GM19043 (cell line): ENCODE data around the gene GPC5.
"Not testable (repeated sequence)": the region's sequence is repeated elsewhere in the genome, so short reads cannot be mapped to it uniquely, and the experiment has no call there.

Experiments
- ATAC-seq: cut with Tn5 transposase; IDR thresholded peaks from one replicate; pipeline ENCODE4 v1.9.1; 2021; ENCODE audit warnings: low read depth; ENCODE audit not compliant: unreplicated experiment

Gene GPC5

GRCh38 chr13:92407858-92408257 lies 1009.4 kb downstream of the GPC5 start:
- ATAC-seq = no peak

GRCh38 chr13:92412481-92412880 lies 1014.1 kb downstream of the GPC5 start:
- ATAC-seq = no peak

GRCh38 chr13:92412996-92413395 lies 1014.6 kb downstream of the GPC5 start:
- no peak for ATAC-seq

GRCh38 chr13:92413452-92413851 lies 1015.0 kb downstream of the GPC5 start:
- ATAC-seq = no peak

- no peak for ATAC-seq
Observed at GRCh38 chr13:92414851-92415250, 1016.4 kb downstream of the GPC5 start.

DNA sequence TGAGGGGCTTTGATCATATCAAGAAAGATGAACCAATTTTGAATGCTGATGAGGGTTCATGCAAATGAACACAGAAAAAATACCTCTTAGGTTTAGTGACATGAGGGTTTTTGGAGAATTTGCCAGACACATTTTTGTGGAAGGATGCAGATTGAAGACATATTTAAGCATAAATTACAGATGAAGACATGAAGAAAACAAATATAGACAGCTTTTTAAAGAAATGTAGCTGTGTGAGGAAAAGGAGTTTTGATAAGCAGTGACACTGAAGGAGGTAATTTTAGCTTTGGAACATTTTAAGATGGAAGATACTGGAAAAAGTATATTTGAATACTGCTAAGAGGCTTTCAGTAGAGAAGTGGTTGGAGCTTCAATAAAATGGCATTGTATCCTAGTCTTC lies 1017.4 kb downstream of the GPC5 start:
- ATAC-seq = no peak

- ATAC-seq = no peak
Observed at GRCh38 chr13:92418818-92419412, 1020.5 kb downstream of the GPC5 start.

DNA sequence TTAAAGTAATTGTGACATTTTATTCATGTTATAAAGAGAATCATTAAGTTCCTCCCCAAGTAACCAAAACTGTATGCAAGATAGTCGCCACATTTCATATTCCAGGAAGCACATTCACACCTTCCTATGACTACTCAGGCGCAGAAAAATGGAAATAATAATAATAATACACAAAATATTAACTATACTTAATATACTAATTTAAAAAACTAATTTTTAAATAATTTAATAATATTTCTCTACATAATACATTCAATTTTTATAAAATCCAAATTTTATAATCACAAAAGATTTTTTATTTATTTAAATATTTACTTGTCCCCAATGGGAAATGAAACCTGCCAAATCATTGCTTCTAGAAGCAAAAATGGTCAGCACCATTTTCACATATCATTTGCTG lies 1030.8 kb downstream of the GPC5 start:
- no peak for ATAC-seq

GRCh38 chr13:92433386-92433785 lies 1035.0 kb downstream of the GPC5 start:
- no peak for ATAC-seq

- ATAC-seq = no peak
Observed at GRCh38 chr13:92433963-92434362, 1035.5 kb downstream of the GPC5 start.

- ATAC-seq = no peak
Observed at GRCh38 chr13:92436924-92437323, 1038.5 kb downstream of the GPC5 start.

- no peak for ATAC-seq
Observed at GRCh38 chr13:92444244-92444643, 1045.8 kb downstream of the GPC5 start.

DNA sequence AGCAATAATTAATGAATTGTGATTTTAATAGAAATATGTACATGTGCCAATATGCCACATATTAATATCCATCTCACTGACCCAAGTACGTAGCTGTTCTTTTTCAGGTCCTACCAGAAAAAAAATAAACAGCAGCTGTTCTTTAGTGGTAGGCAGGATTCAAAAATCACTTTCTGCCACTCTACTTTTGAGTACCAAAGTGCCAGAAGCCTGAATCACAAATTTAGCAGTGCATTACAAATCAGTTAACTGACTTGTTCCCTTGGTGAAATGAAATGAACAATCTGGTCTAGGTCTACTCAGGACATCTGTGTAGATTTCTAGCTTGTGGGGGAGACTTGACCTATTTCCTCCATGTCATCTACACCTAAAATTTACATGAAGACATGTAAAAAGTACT lies 1052.6 kb downstream of the GPC5 start:
- no peak for ATAC-seq

DNA sequence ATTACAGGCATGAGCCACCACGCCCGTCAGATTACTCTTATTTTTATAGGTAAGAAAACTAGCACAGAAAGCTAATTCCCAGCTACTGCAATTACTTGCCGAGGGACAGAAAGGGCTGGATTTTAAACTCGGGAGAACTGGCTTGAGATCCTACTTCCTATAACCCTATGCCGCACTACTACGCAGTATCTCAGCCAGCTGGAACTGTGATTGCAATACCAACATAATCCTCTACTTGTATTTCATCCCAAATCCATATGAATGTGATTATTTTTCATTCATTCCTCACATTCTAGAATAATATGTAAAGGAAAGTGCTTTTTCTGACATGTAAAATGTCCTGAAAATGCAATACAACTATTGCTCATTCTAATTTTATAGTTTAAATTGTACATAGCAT lies 1054.4 kb downstream of the GPC5 start:
- ATAC-seq = no peak

- no peak for ATAC-seq
Observed at GRCh38 chr13:92459306-92459705, 1060.9 kb downstream of the GPC5 start.

- ATAC-seq = no peak
Observed at GRCh38 chr13:92460479-92460878, 1062.1 kb downstream of the GPC5 start.

- no peak for ATAC-seq
Observed at GRCh38 chr13:92461402-92461801, 1063.0 kb downstream of the GPC5 start.

- ATAC-seq = no peak
Observed at GRCh38 chr13:92461831-92462230, 1063.4 kb downstream of the GPC5 start.

- no peak for ATAC-seq
Observed at GRCh38 chr13:92463134-92463533, 1064.7 kb downstream of the GPC5 start.

DNA sequence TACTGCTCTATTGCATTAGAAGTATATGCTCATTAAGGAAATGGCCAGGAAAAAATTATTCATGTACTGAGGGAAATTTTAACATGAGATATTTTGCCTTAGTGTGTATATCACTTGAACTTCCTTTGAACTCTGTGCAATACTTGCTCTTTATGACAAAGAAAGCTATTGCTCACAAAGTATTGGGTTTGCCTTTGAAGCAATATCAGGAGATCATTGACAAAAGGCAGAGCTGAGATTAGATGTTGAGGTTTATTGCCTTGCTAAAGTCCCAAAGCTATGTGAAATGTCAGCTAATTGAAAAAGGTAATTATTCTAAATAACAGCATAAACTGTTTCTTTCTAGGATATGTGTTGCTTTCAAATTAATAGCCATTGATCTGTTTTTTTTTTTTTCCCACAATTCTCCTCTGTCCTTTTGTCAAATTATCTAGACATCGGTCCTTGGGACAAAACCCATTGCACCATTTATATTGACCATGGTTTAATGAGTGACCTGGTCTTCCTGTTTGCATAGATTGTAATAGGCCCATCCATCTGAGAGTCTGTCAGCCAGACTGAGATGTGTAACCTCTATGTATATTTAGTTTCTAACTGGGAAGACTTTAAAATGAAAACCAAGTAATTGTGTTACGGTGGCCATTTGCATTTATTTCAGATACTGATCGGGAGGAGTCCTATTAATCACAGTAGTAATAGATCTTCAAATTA lies 1075.5 kb downstream of the GPC5 start:
- no peak for ATAC-seq

- ATAC-seq = no peak
Observed at GRCh38 chr13:92480387-92480786, 1082.0 kb downstream of the GPC5 start.

GRCh38 chr13:92482790-92483189 lies 1084.4 kb downstream of the GPC5 start:
- not testable (repeated sequence) for ATAC-seq
